H1 (cell line): ENCODE data around the gene SNX6. TPM values are rescaled to one million over a fixed set of nuclear protein-coding genes. Genes with fewer than 3 reads are reported as not detected.

ENCODE experiments used
- CTCF ChIA-PET: fragments of 300-600 bp; sonication (Branson Sonifier 250); formaldehyde crosslinking; loops from one replicate; lab custom pipeline; 2021; ENCODE audit not compliant: partially characterized antibody; lab: Charles Lee
- POLR2A ChIA-PET: fragments of 300-600 bp; sonication (Branson Sonifier 250); formaldehyde crosslinking; loops from one replicate; lab custom pipeline; 2021; ENCODE audit warnings: inconsistent platforms; ENCODE audit not compliant: partially characterized antibody; lab: Charles Lee
- DNase-seq, 2 experiments: peaks; one replicate each; pipeline versions ENCODE4 v3.0.0 to v3.0.0-alpha.2; 2010 to 2022; ENCODE audit warnings: low spot score in 2 of 2, low read depth in 1 of 2, mixed read lengths in 1 of 2
- FAIRE-seq: peaks from 2 replicates; lab custom pipeline; 2011; peaks lifted over from hg19 to GRCh38; lab: Jason Lieb, UNC
- H2AFZ ChIP-seq: 2 replicates; pipeline ENCODE4 v1.8.1; 2012; ENCODE audit warnings: low read length, inconsistent platforms
- H2AK5ac ChIP-seq: 2 replicates; pipeline ENCODE4 v1.6.1; 2013; ENCODE audit warnings: low read depth, low read length
- H2BK120ac ChIP-seq: replicated peaks from 2 replicates; pipeline ENCODE3; 2013; ENCODE audit warnings: low read depth, low read length, inconsistent platforms
- H2BK12ac ChIP-seq: 2 replicates; pipeline ENCODE4 v1.6.1; 2013; ENCODE audit warnings: low read depth, low read length
- H2BK15ac ChIP-seq: 2 replicates; pipeline ENCODE4 v1.6.1; 2013; ENCODE audit warnings: low read length
- H2BK20ac ChIP-seq: 2 replicates; pipeline ENCODE4 v1.6.1; 2013; ENCODE audit warnings: low read length
- H2BK5ac ChIP-seq: 2 replicates; pipeline ENCODE4 v1.6.1; 2013; ENCODE audit warnings: low read depth, low read length
- H3K14ac ChIP-seq: 2 replicates; pipeline ENCODE4 v1.6.1; 2013; ENCODE audit warnings: inconsistent platforms; ENCODE audit not compliant: insufficient read length
- H3K18ac ChIP-seq: 2 replicates; pipeline ENCODE4 v1.6.1; 2013; ENCODE audit warnings: low read length; ENCODE audit errors: extremely low read depth
- H3K23ac ChIP-seq: 2 replicates; pipeline ENCODE4 v1.6.1; 2013; ENCODE audit warnings: inconsistent platforms; ENCODE audit not compliant: insufficient read length
- H3K23me2 ChIP-seq: 2 replicates; pipeline ENCODE4 v1.6.1; 2013; ENCODE audit warnings: low read depth, low read length
- H3K27ac ChIP-seq: 2 replicates; pipeline ENCODE4 v1.6.1; 2011; ENCODE audit warnings: low read depth, low read length, inconsistent platforms
- H3K27me3 ChIP-seq, 4 experiments: replicated peaks in 1 of 4; 1 replicate in 1 of 4; 2 replicates in 3 of 4; pipeline versions ENCODE4 v1.6.1 to v1.8.1; 2011 to 2013; ENCODE audit warnings: low read length in 3 of 4, mild to moderate bottlenecking in 3 of 4, inconsistent platforms in 2 of 4, mixed read lengths in 2 of 4, moderate library complexity in 1 of 4; ENCODE audit not compliant: control insufficient read depth in 3 of 4, insufficient read depth in 3 of 4; ENCODE audit errors: extremely low read depth in 1 of 4
- H3K36me3 ChIP-seq, 4 experiments: 2 replicates each; pipeline versions ENCODE4 v1.6.1 to v1.8.1; 2011 to 2013; ENCODE audit warnings: mild to moderate bottlenecking in 4 of 4, low read length in 3 of 4, moderate library complexity in 2 of 4, control low read depth in 1 of 4, inconsistent platforms in 1 of 4; ENCODE audit not compliant: insufficient read depth in 4 of 4, control insufficient read depth in 2 of 4
- H3K4ac ChIP-seq: replicated peaks from 2 replicates; pipeline ENCODE3; 2013; ENCODE audit warnings: low read length, low read depth, mixed read lengths, inconsistent platforms; ENCODE audit not compliant: insufficient read length
- H3K4me1 ChIP-seq, 4 experiments: replicated peaks in 1 of 4; 1 replicate in 1 of 4; 2 replicates in 3 of 4; pipeline versions ENCODE4 v1.6.1 to v1.8.1; 2011 to 2013; ENCODE audit warnings: low read length in 3 of 4, inconsistent platforms in 2 of 4, mixed read lengths in 1 of 4; ENCODE audit not compliant: insufficient read depth in 4 of 4, control insufficient read depth in 3 of 4
- H3K4me2 ChIP-seq, 2 experiments: 2 replicates each; pipeline versions ENCODE4 v1.6.1 to v1.8.1; 2011 to 2013; ENCODE audit warnings: low read depth in 2 of 2, low read length in 2 of 2, control low read depth in 1 of 2, inconsistent platforms in 1 of 2, mild to moderate bottlenecking in 1 of 2; ENCODE audit not compliant: insufficient read depth in 1 of 2
- H3K4me3 ChIP-seq, 4 experiments: fragments of 200-600, 300-600 bp in 1 of 4; sonication (generic), shearing (Covaris generic), sonication (Bioruptor Twin) in 1 of 4; 2 replicates each; pipeline versions ENCODE4 v1.5.1 to v1.8.1; 2011 to 2016; ENCODE audit warnings: low read length in 4 of 4, low read depth in 3 of 4, control low read depth in 2 of 4, inconsistent platforms in 2 of 4, mild to moderate bottlenecking in 2 of 4, mixed read lengths in 1 of 4, moderate library complexity in 1 of 4; ENCODE audit not compliant: insufficient read depth in 2 of 4; ENCODE audit errors: extremely low read depth in 1 of 4
- H3K56ac ChIP-seq: replicated peaks from 2 replicates; pipeline ENCODE3; 2013; ENCODE audit warnings: low read depth, mild to moderate bottlenecking, mixed read lengths, low read length, inconsistent platforms; ENCODE audit not compliant: insufficient read length
- H3K79me1 ChIP-seq: 2 replicates; pipeline ENCODE4 v1.6.1; 2013; ENCODE audit warnings: low read depth, low read length, control low read depth
- H3K79me2 ChIP-seq, 2 experiments: 2 replicates each; pipeline versions ENCODE4 v1.6.1 to v1.8.1; 2012 to 2013; ENCODE audit warnings: low read length in 2 of 2, mild to moderate bottlenecking in 2 of 2, inconsistent platforms in 1 of 2; ENCODE audit not compliant: insufficient read depth in 2 of 2, control insufficient read depth in 1 of 2
- H3K9ac ChIP-seq, 4 experiments: replicated peaks in 1 of 4; 1 replicate in 1 of 4; 2 replicates in 3 of 4; pipeline versions ENCODE4 v1.6.1 to v1.8.1; 2011 to 2013; ENCODE audit warnings: low read depth in 3 of 4, low read length in 3 of 4, control low read depth in 2 of 4, mild to moderate bottlenecking in 2 of 4, moderate library complexity in 2 of 4, inconsistent platforms in 1 of 4; ENCODE audit errors: extremely low read depth in 1 of 4
- H3K9me3 ChIP-seq, 2 experiments: 2 replicates each; pipeline versions ENCODE4 v1.6.1 to v1.8.1; 2012 to 2013; ENCODE audit warnings: mild to moderate bottlenecking in 2 of 2, moderate library complexity in 2 of 2, control low read depth in 1 of 2, inconsistent platforms in 1 of 2, low read depth in 1 of 2, low read length in 1 of 2, mixed read lengths in 1 of 2; ENCODE audit not compliant: insufficient read depth in 2 of 2
- H4K20me1 ChIP-seq, 2 experiments: replicated peaks in 1 of 2; 2 replicates each; pipeline versions ENCODE3 to v1.8.1; 2011 to 2013; ENCODE audit warnings: inconsistent platforms in 2 of 2, low read length in 2 of 2, mild to moderate bottlenecking in 1 of 2; ENCODE audit not compliant: insufficient read depth in 2 of 2, control insufficient read depth in 1 of 2
- H4K5ac ChIP-seq: 2 replicates; pipeline ENCODE4 v1.6.1; 2013; ENCODE audit warnings: low read length, low read depth, mixed read lengths, inconsistent platforms; ENCODE audit not compliant: insufficient read length
- H4K8ac ChIP-seq: 2 replicates; pipeline ENCODE4 v1.8.0; 2013; ENCODE audit warnings: mild to moderate bottlenecking, moderate library complexity, low read length, inconsistent platforms; ENCODE audit not compliant: insufficient read depth; ENCODE audit errors: extremely low read depth
- H4K91ac ChIP-seq: replicated peaks from 2 replicates; pipeline ENCODE3; 2013; ENCODE audit warnings: low read length, mixed read lengths, inconsistent platforms; ENCODE audit not compliant: insufficient read length
- ATF3 ChIP-seq: IDR thresholded peaks from 2 replicates; pipeline ENCODE4 v1.6.1; 2011; ENCODE audit warnings: low read depth, mild to moderate bottlenecking, low read length; ENCODE audit not compliant: insufficient read depth
- CEBPB ChIP-seq: IDR thresholded peaks from 2 replicates; pipeline ENCODE4 v1.6.1; 2012; ENCODE audit warnings: low read depth, low read length
- CHD1 ChIP-seq: IDR thresholded peaks from 2 replicates; pipeline ENCODE4 v1.6.1; 2012; ENCODE audit warnings: low read depth, low read length, improper control_type of control experiment
- CHD2 ChIP-seq: IDR thresholded peaks from 2 replicates; pipeline ENCODE4 v1.6.1; 2012; ENCODE audit warnings: low read length, improper control_type of control experiment
- CTBP2 ChIP-seq: IDR thresholded peaks from 2 replicates; pipeline ENCODE4 v1.7.0; 2011; ENCODE audit warnings: borderline replicate concordance, mild to moderate bottlenecking, moderate library complexity, mixed read lengths, low read length; ENCODE audit not compliant: insufficient read depth, insufficient read length
- EGR1 ChIP-seq: IDR thresholded peaks from 2 replicates; pipeline ENCODE4 v1.6.1; 2011; ENCODE audit warnings: low read depth, low read length, borderline replicate concordance
- EP300 ChIP-seq, 2 experiments: IDR thresholded peaks; 1 replicate in 1 of 2; 2 replicates in 1 of 2; pipeline ENCODE4 v1.6.1; 2011 to 2012; ENCODE audit warnings: low read depth in 2 of 2, low read length in 2 of 2, mild to moderate bottlenecking in 2 of 2, borderline replicate concordance in 1 of 2, inconsistent platforms in 1 of 2, moderate library complexity in 1 of 2
- POLR2A ChIP-seq, 2 experiments: IDR thresholded peaks; 1 replicate in 1 of 2; 2 replicates in 1 of 2; pipeline ENCODE4 v1.6.1; 2011; ENCODE audit warnings: low read depth in 2 of 2, low read length in 2 of 2, mild to moderate bottlenecking in 2 of 2; ENCODE audit errors: control extremely low read depth in 1 of 2
- RXRA ChIP-seq: IDR thresholded peaks from 2 replicates; pipeline ENCODE4 v1.6.1; 2011; ENCODE audit warnings: low read depth, mild to moderate bottlenecking, low read length, moderate library complexity; ENCODE audit not compliant: insufficient read depth
- SAP30 ChIP-seq: fragments of 300-600 bp; sonication (generic); IDR thresholded peaks from 2 replicates; pipeline ENCODE4 v1.7.1; 2012; ENCODE audit warnings: low read length, moderate library complexity, mild to moderate bottlenecking, inconsistent platforms; ENCODE audit not compliant: insufficient read depth, insufficient replicate concordance
- SIN3A ChIP-seq, 2 experiments: IDR thresholded peaks in 1 of 2; conservative IDR thresholded peaks in 1 of 2; 2 replicates each; pipeline ENCODE4 v1.6.1; 2011 to 2012; ENCODE audit warnings: low read length in 2 of 2, improper control_type of control experiment in 1 of 2, low read depth in 1 of 2, mild to moderate bottlenecking in 1 of 2
- SP2 ChIP-seq: IDR thresholded peaks from 2 replicates; pipeline ENCODE4 v1.6.1; 2012; ENCODE audit warnings: mild to moderate bottlenecking, low read length, inconsistent platforms
- SRF ChIP-seq: IDR thresholded peaks from 2 replicates; pipeline ENCODE4 v1.6.1; 2011; ENCODE audit warnings: mild to moderate bottlenecking, low read depth, low read length, moderate library complexity
- TAF7 ChIP-seq: optimal IDR thresholded peaks from 2 replicates; pipeline ENCODE3; 2011; ENCODE audit warnings: low read depth, mild to moderate bottlenecking, inconsistent platforms, low read length, moderate library complexity, borderline replicate concordance
- WGBS, 2 experiments: shearing (Covaris generic) in 1 of 2; methylation state at CpG; one replicate each; pipeline versions ENCODE4 v1.1.6 to v1.1.7; 2013 to 2015; ENCODE audit warnings: low lambda C conversion rate in 2 of 2, mixed read lengths in 2 of 2, inconsistent platforms in 1 of 2, low coverage in 1 of 2, missing lambda C conversion rate in 1 of 2; ENCODE audit not compliant: insufficient replicate concordance in 2 of 2, insufficient coverage in 1 of 2, insufficient read length in 1 of 2; ENCODE audit errors: extremely low coverage in 1 of 2, missing lambda C conversion rate in 1 of 2; 5-methylcytosine and 5-hydroxymethylcytosine counted together
- polyA plus RNA-seq, 7 experiments: library from polyadenylated mRNA; depleted of rRNA in 3 of 7; stranded (reverse) in 5 of 7; unstranded in 2 of 7; fragments of >200 nt in 5 of 7; fragments of 200-250 nt in 2 of 7; gene quantifications; 1 replicate in 5 of 7; 2 replicates in 1 of 7; 4 replicates in 1 of 7; pipeline versions ENCODE4 v1.2.1 to v1.2.3, GENCODE V29; 2011 to 2013; ENCODE audit warnings: missing spikeins in 2 of 7, mixed read lengths in 2 of 7
- total RNA-seq: library from RNA; stranded (reverse); fragmentation: NEBNext Ultra II Directional; extraction: Animal tissue kit (Norgen Biotek cat#: 25700); gene quantifications from 2 replicates; pipeline ENCODE4 v1.2.1, GENCODE V29; 2021

SNX6 gene
- total and polyA plus RNA-seq, 2 of the 8 experiments (the other 6 are each of a cell fraction or from before 2014, with no cell fraction given), result 53.4 to 71.1 TPM

GRCh38 chr14:34671716-34672115 is 41.8 kb upstream of the SNX6 start:
- H2AFZ ChIP-seq, result no peak overlapping the region
- no peaks in the 10 kb centered on the region for H3K36me3 ChIP-seq
- no peak overlapping the region for H2BK12ac ChIP-seq
- no peak overlapping the region for H3K18ac ChIP-seq
- no peak overlapping the region for H4K5ac ChIP-seq
- no peaks in the 10 kb centered on the region for H3K23me2 ChIP-seq
- no peak overlapping the region for H3K23ac ChIP-seq
- H2AK5ac ChIP-seq, result no peak overlapping the region
- H3K4me2 ChIP-seq, result no peak overlapping the region
- ChIA-PET POLR2A (no interaction called here), CTCF (interaction anchor here (0.8 to 5.6 kb wide), 13 partner anchors 14 to 313 kb away, joined by 3 to 63 read pairs (median 5); partner anchors contain the start of gene SRP54)
- H3K27me3 ChIP-seq, result no peaks in the 10 kb centered on the region
- DNase-seq, result no peak
- no peak overlapping the region for H2BK20ac ChIP-seq
- no peak overlapping the region for H3K27ac ChIP-seq
- H3K79me1 ChIP-seq, result no peaks in the 10 kb centered on the region; the same call in 1 of the 2 replicates
- H4K20me1 ChIP-seq, result no peaks in the 10 kb centered on the region
- 85% methylated on average over 6 of the region's 6 CpGs; no CpG with 5 or more reads in 1 of the 2 experiments for WGBS, 2 experiments
- no peak overlapping the region for H4K8ac ChIP-seq
- H3K4me1 ChIP-seq, result no peaks in the 10 kb centered on the region
- no peaks in the 10 kb centered on the region for H3K79me2 ChIP-seq
- H2BK5ac ChIP-seq, result no peak overlapping the region
- H3K9ac ChIP-seq, result no peak overlapping the region
- no peaks in the 10 kb centered on the region for H3K9me3 ChIP-seq
- H4K91ac ChIP-seq, result no peak overlapping the region
- H3K14ac ChIP-seq, result no peak overlapping the region
- H2BK120ac ChIP-seq, result no peak overlapping the region
- no peak overlapping the region for H3K4me3 ChIP-seq
- H2BK15ac ChIP-seq, result no peak overlapping the region
- no peak overlapping the region for H3K4ac ChIP-seq
- H3K56ac ChIP-seq, result no peak overlapping the region
- FAIRE-seq, result no peak
- TF ChIP-seq SP2 (no peak), EGR1 (no peak), CHD1 (no peak), CTBP2 (no peak), CEBPB (no peak), ATF3 (no peak), TAF7 (no peak), SIN3A (conservative IDR thresholded peaks at IDR 0.05 in 1 of 2, IDR thresholded peaks at IDR 0.05 in 1 of 2; ENCODE audit: low read depth in 1 of 2, low read length in 2 of 2) (no peak), SRF (no peak), RXRA (no peak), POLR2A (IDR thresholded peaks at IDR 0.05; ENCODE audit: control extremely low read depth in 1 of 2, low read depth in 2 of 2, low read length in 2 of 2) (no peak), EP300 (IDR thresholded peaks at IDR 0.05; ENCODE audit: borderline replicate concordance in 1 of 2, low read depth in 2 of 2, low read length in 2 of 2) (no peak), SAP30 (no peak), CHD2 (no peak)
